ENCODE measurements around the gene TMCC3. TPM values are rescaled to one million over a fixed set of nuclear protein-coding genes. Genes with fewer than 3 reads are reported as not detected.
A peak's percentile ranks its signal among the peaks of the same experiment; 100 is the strongest.

Gene TMCC3
- total and polyA plus RNA-seq, 11 donors: 0.69 to 8.2 (median 2.9) TPM

- Histone ChIP-seq H3K4me3 (no peak overlapping the region), H3K27me3 (no peaks in the 10 kb centered on the region), H3K9me3 (no peaks in the 10 kb centered on the region), H3K4me1 (peaks cover 0 to 9% (median 2%) of the 10 kb centered on the region in 12 donors), H3K27ac (no peak overlapping the region), H3K36me3 (peaks cover 0 to 6% (median 3%) of the 10 kb centered on the region in 9 donors)
- WGBS, 4 donors: 75 to 79% (median 76%) methylated on average over 12 of the region's 12 CpGs
- ATAC-seq: no peak
- no peak for DNase-seq
- intact Hi-C loops (cut with DNase I): no loop called here
- no peak for TF ChIP-seq POLR2A (IDR thresholded peaks at IDR 0.05)
- no peak for TF ChIP-seq CTCF (IDR thresholded peaks at IDR 0.05)
These were observed 74.5 kb downstream of the TMCC3 start for GRCh38 chr12:94575645-94576403.

- peaks cover 0 to 12% (median 3%) of the 10 kb centered on the region in 9 donors for H3K36me3 ChIP-seq
- DNase-seq: no peak
These were observed 75.3 kb downstream of the TMCC3 start for GRCh38 chr12:94575024-94575423.

GRCh38 chr12:94571556-94571955 is 78.8 kb downstream of the TMCC3 start:
- WGBS, 4 donors: 41 to 51% (median 44%) methylated on average over 12 of the region's 12 CpGs
- peak in 2 of 4 donors; percentile 49 to 54 for ATAC-seq
- H3K36me3 ChIP-seq: peaks cover 0 to 18% (median 2%) of the 10 kb centered on the region in 9 donors

More at GRCh38 chr12:94575024-94575423, 75.3 kb downstream of the TMCC3 start:
- TF ChIP-seq POLR2A (IDR thresholded peaks at IDR 0.05): no peak
- TF ChIP-seq CTCF (IDR thresholded peaks at IDR 0.05): no peak
- intact Hi-C loops (cut with DNase I): no loop called here
- no peak overlapping the region for H3K27ac ChIP-seq
- peaks cover 0 to 9% (median 2%) of the 10 kb centered on the region in 12 donors for H3K4me1 ChIP-seq
- no peak overlapping the region for H3K4me3 ChIP-seq
- WGBS, 4 donors: 88 to 93% (median 91%) methylated on average over 2 of the region's 2 CpGs
- H3K27me3 ChIP-seq: no peaks in the 10 kb centered on the region
- no peak for ATAC-seq
- no peaks in the 10 kb centered on the region for H3K9me3 ChIP-seq

More at GRCh38 chr12:94571556-94571955, 78.8 kb downstream of the TMCC3 start:
- peak in 4 of 5 donors; percentile 41 to 59 (median 42) for DNase-seq
- Histone ChIP-seq H3K27ac (no peak overlapping the region), H3K4me3 (no peak overlapping the region), H3K9me3 (no peaks in the 10 kb centered on the region), H3K4me1 (peaks cover 0 to 9% (median 2%) of the 10 kb centered on the region in 12 donors), H3K27me3 (no peaks in the 10 kb centered on the region)
- intact Hi-C loops (cut with DNase I): no loop called here
- TF ChIP-seq CTCF (IDR thresholded peaks at IDR 0.05): no peak
- TF ChIP-seq POLR2A (IDR thresholded peaks at IDR 0.05): no peak
